Fibroblast of lung (primary cell): ENCODE results near the gene ADA. TPM values are rescaled to one million over a fixed set of nuclear protein-coding genes. Genes with fewer than 3 reads are reported as not detected.

Source experiments
- DNase-seq, 2 donors: peaks; one replicate each; pipeline versions ENCODE4 v3.0.0 to v3.0.0-alpha.2; 2010; ENCODE audit warnings: low read depth in 2 of 2
- H2AFZ ChIP-seq: 2 replicates; pipeline ENCODE4 v1.5.1; 2012; ENCODE audit warnings: low read length, control low read depth, inconsistent platforms
- H3K27ac ChIP-seq: 2 replicates; pipeline ENCODE4 v1.5.1; 2011; ENCODE audit warnings: low read length, control low read depth; ENCODE audit not compliant: insufficient read depth
- H3K27me3 ChIP-seq: 2 replicates; pipeline ENCODE4 v1.5.1; 2011; ENCODE audit warnings: mild to moderate bottlenecking, low read length; ENCODE audit not compliant: control insufficient read depth, insufficient read depth
- H3K36me3 ChIP-seq: 2 replicates; pipeline ENCODE4 v1.5.1; 2011; ENCODE audit warnings: low read length; ENCODE audit not compliant: control insufficient read depth, insufficient read depth
- H3K4me1 ChIP-seq: 2 replicates; pipeline ENCODE4 v1.5.1; 2011; ENCODE audit warnings: low read length; ENCODE audit not compliant: control insufficient read depth, insufficient read depth; ENCODE audit errors: extremely low read depth
- H3K4me2 ChIP-seq: 2 replicates; pipeline ENCODE4 v1.5.1; 2011; ENCODE audit warnings: low read length, control low read depth; ENCODE audit not compliant: insufficient read depth; ENCODE audit errors: extremely low read depth
- H3K4me3 ChIP-seq, 4 experiments: fragments of 200-600 bp in 1 of 4; sonication (generic) in 1 of 4; replicated peaks in 1 of 4; 2 replicates each; pipeline ENCODE4 v1.5.1; 2011 to 2016; ENCODE audit warnings: low read length in 4 of 4, low read depth in 3 of 4, mild to moderate bottlenecking in 3 of 4, control low read depth in 2 of 4, inconsistent platforms in 1 of 4, mixed read lengths in 1 of 4; ENCODE audit not compliant: insufficient read depth in 1 of 4; ENCODE audit errors: control extremely low read depth in 1 of 4
- H3K79me2 ChIP-seq: 2 replicates; pipeline ENCODE4 v1.5.1; 2012; ENCODE audit warnings: mild to moderate bottlenecking, low read length, inconsistent platforms; ENCODE audit not compliant: control insufficient read depth, insufficient read depth
- H3K9ac ChIP-seq: 2 replicates; pipeline ENCODE4 v1.5.1; 2011; ENCODE audit warnings: mild to moderate bottlenecking, low read length, control low read depth; ENCODE audit not compliant: insufficient read depth
- H3K9me3 ChIP-seq: 2 replicates; pipeline ENCODE4 v1.5.1; 2012; ENCODE audit warnings: low read depth, low read length; ENCODE audit not compliant: control insufficient read depth, insufficient read depth
- H4K20me1 ChIP-seq: 2 replicates; pipeline ENCODE4 v1.5.1; 2011; ENCODE audit warnings: low read length; ENCODE audit not compliant: control insufficient read depth, insufficient read depth; ENCODE audit errors: extremely low read depth
- CTCF ChIP-seq, 2 donors: IDR thresholded peaks in 1 of 2; conservative IDR thresholded peaks in 1 of 2; 1 replicate in 1 of 2; 2 replicates in 1 of 2; pipeline ENCODE4 v1.5.1; 2011 to 2012; ENCODE audit warnings: low read length in 2 of 2, control low read depth in 1 of 2, inconsistent platforms in 1 of 2, low read depth in 1 of 2, mild to moderate bottlenecking in 1 of 2
- EZH2 ChIP-seq: IDR thresholded peaks from 2 replicates; pipeline ENCODE4 v1.5.1; 2012; ENCODE audit warnings: low read length, control low read depth, mild to moderate bottlenecking; ENCODE audit errors: missing control alignments
- polyA plus RNA-seq, 2 donors: library from polyadenylated mRNA; depleted of rRNA in 1 of 2; stranded (reverse) in 1 of 2; unstranded in 1 of 2; fragments of >200 nt; gene quantifications; 2 replicates each; pipeline ENCODE4 v1.2.1, GENCODE V29; 2011 to 2012; ENCODE audit warnings: missing spikeins in 1 of 2
- total RNA-seq: library from RNA; depleted of rRNA; stranded (reverse); fragments of >200 nt; gene quantifications from 2 replicates; pipeline ENCODE4 v1.2.1, GENCODE V29; 2014

ADA gene
- total and polyA plus RNA-seq, 2 donors (not counting 1 experiment from before 2014, with no cell fraction given): 5.4 to 21.9 TPM

- Histone ChIP-seq H2AFZ (no peak overlapping the region), H3K4me3 (peak overlapping the region in 1 of 4 experiments; percentile 72), H3K36me3 (peaks cover 3% of the 10 kb centered on the region), H3K27me3 (no peaks in the 10 kb centered on the region), H3K4me2 (no peak overlapping the region), H3K4me1 (peaks cover 16% of the 10 kb centered on the region), H4K20me1 (no peaks in the 10 kb centered on the region), H3K27ac (no peak overlapping the region), H3K9ac (no peak overlapping the region), H3K9me3 (no peaks in the 10 kb centered on the region), H3K79me2 (peaks cover 47% of the 10 kb centered on the region)
- DNase-seq: no peak
- TF ChIP-seq CTCF (conservative IDR thresholded peaks at IDR 0.05 in 1 of 2, IDR thresholded peaks at IDR 0.05 in 1 of 2; ENCODE audit: low read depth in 1 of 2, low read length in 2 of 2): no peak
- no peak for TF ChIP-seq EZH2
Observed at GRCh38 chr20:44586289-44586911, 65.1 kb downstream of the ADA start.

- H4K20me1 ChIP-seq: no peaks in the 10 kb centered on the region
- H3K9me3 ChIP-seq: no peaks in the 10 kb centered on the region
- DNase-seq: no peak
- peaks cover 47% of the 10 kb centered on the region for H3K79me2 ChIP-seq
- no peak overlapping the region for H3K27ac ChIP-seq
- no peaks in the 10 kb centered on the region for H3K27me3 ChIP-seq
- H3K4me2 ChIP-seq: peak overlapping the region; percentile 17
- H3K36me3 ChIP-seq: no peaks in the 10 kb centered on the region
- no peak overlapping the region for H3K9ac ChIP-seq
- peak overlapping the region in 2 of 4 experiments; percentile 0 to 72 for H3K4me3 ChIP-seq
- no peak for TF ChIP-seq CTCF (conservative IDR thresholded peaks at IDR 0.05 in 1 of 2, IDR thresholded peaks at IDR 0.05 in 1 of 2; ENCODE audit: low read depth in 1 of 2, low read length in 2 of 2)
- no peak for TF ChIP-seq EZH2
- peaks cover 23% of the 10 kb centered on the region for H3K4me1 ChIP-seq
- H2AFZ ChIP-seq: no peak overlapping the region
Observed at GRCh38 chr20:44585057-44585963, 66.2 kb downstream of the ADA start.

GRCh38 chr20:44584162-44584561 lies 67.3 kb downstream of the ADA start:
- Histone ChIP-seq H3K4me2 (peak overlapping the region; percentile 80), H3K9ac (no peak overlapping the region), H3K27ac (no peak overlapping the region), H4K20me1 (no peaks in the 10 kb centered on the region), H3K79me2 (peaks cover 47% of the 10 kb centered on the region), H3K9me3 (no peaks in the 10 kb centered on the region), H3K4me3 (peak overlapping the region; percentile 51 to 82 (median 71)), H3K27me3 (no peaks in the 10 kb centered on the region), H3K4me1 (peaks cover 28% of the 10 kb centered on the region), H2AFZ (no peak overlapping the region), H3K36me3 (no peaks in the 10 kb centered on the region)
- DNase-seq: no peak
- no peak for TF ChIP-seq EZH2
- TF ChIP-seq CTCF (conservative IDR thresholded peaks at IDR 0.05 in 1 of 2, IDR thresholded peaks at IDR 0.05 in 1 of 2; ENCODE audit: low read depth in 1 of 2, low read length in 2 of 2): no peak
